Fibroblast of skin of left quadriceps (primary cell): ENCODE data around the gene ZBTB17.
"Not testable (repeated sequence)": the region's sequence is repeated elsewhere in the genome, so short reads cannot be mapped to it uniquely, and the experiment has no call there.

Experiments
- DNase-seq, 2 experiments: peaks; one replicate each; pipeline ENCODE4 v3.0.0-alpha.2; 2013; ENCODE audit warnings: low read depth in 2 of 2

ZBTB17 gene

GRCh38 chr1:15896841-15897610, 78.9 kb downstream of the ZBTB17 start:
- DNase-seq, result not testable (repeated sequence)

DNA sequence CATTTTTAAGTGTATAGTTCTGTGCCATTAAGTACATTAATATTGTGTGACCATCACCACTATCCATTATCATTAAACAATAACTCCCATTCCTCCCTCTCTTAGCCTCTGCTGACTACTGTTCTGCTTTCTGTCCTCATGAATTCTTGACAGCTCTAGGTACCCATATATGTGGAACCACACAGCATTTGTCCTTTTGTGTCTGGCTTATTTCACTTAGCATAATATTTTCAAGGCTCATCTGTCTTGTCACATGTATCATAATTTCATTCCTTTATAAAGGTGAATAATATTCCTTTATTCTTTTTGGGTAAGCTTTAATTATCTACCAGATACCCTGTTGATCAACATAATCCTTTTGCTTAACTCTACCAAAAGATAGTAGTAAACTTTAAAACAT, 80.7 kb downstream of the ZBTB17 start:
- DNase-seq, result no peak

DNA sequence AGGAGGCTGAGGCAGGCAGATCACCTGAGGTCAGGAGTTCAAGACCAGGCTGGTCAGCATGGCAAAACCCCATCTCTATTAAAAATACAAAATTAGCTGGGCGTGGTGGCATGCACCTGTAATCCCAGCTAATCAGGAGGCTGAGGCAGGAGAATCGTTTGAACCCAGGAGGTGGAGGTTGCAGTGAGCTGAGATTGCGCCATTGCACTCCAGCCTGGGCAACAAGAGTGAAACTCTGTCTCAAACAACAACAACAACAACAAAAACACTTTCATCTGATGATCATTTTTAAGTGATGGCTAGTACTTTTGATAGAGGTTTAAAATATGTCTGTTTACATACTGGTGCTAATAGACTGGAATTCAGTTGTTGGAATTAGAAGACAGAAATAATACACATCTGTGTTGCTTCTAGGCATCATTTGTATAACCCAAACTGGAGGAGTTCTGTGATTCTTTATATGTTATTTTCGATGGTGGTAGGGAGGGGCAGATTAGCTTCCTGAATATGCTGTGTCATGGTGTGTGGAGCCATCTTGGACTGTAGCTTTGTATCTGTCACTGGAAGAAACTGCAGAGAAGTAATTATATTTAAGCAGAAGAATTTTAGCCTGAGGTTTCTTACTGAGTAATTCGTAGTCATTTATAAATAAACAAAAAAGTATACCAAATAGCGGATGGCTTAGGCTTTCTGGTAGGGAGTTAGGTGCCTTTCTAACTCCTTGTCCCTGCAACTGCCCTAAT, 82.9 kb downstream of the ZBTB17 start:
- DNase-seq, result not testable (repeated sequence)
